ENCODE results near the gene JDP2.

The JDP2 gene

DNA sequence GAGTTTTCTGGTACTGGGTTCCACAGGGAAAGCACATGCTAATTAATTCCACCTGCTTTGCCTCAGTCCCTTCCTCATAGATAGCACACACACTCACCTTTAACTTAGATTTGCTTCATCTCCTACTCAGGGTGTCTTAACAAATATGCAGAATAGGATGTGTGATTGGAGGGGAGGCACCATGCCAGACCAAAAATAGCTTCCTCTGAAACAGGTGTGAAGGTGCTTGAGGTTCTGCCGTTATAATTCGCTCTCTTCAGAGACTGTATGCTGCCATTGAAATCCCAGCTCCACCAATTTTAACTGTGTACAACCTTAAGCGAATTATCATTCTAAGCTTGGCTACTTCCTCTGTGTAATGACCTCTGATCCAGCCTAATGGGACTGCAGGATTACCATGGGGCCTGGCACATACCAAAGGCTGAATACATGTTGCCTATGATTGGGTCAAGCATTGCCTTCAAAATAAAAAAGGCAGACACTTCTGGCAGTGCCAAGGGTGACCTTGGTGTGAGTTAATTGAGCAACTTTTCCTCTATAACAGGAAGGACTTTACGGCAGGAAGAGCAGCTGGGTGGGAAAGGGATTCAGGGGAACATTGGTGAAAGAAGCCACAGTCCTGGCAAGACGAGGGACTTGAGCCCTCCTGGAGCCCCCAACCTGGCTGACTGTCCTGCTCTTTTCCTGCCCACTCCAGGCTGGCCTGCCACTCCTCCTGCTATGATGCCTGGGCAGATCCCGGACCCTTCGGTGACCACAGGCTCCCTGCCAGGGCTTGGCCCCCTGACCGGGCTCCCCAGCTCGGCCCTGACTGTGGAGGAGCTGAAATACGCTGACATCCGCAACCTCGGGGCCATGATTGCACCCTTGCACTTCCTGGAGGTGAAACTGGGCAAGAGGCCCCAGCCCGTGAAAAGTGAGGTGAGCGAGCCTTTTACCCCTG lies 9.7 kb downstream of the JDP2 start:
- TF ChIP-seq ZNF274 (IDR thresholded peaks at IDR 0.05; ENCODE audit: low read depth, low read length), result no peak
- no peak overlapping the region for H3K4me3 ChIP-seq (ENCODE audit: low read length)

DNA sequence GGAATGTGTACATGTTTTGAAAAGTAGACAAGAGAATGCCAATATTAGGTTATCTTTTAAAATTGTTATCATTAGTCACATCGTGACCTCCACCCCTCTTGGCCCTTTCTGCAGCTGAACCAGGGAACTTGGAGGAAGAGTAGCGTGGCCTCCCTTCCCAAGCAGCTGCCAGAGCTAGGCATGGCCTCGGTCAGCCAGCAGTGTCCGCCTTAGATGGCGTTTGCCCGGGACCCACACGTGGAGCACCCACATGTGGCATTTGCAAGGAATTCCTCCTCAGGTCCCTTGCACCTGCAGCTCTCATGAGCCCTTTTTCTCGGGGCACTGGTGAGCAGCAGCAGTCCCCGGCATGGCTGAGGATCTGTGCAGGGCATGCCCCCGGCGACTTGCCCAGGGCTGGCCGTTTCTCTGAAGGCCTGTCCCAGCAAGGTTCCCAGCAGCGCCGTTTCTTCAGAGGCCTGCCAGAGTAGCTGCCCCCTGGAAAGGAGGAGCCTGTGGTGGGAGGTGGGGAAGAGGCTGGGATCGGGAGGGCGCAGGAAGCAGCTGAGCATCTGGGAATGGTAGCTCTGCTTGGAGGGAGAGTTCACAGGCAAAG lies 10.8 kb downstream of the JDP2 start:
- H3K4me3 ChIP-seq (ENCODE audit: low read length), result no peak overlapping the region

DNA sequence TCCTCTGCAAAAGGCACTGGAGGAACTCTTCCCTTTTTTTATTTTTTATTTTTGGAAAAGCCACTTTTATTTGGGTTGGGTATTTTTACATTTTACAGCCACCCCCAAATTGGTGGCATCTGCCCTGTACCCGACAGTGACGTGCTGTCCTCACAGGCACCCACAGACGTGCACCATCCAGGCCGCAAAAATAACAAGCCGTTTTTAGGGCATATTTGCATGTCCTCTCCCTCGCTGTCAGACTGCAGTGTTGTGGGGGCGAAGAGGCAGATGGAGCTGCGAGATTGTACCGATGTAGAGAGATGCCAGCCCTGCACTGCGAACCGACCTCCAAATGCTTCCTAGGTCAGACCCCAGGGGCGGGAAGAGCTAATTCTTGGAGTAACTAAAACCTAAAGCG lies 12.2 kb downstream of the JDP2 start:
- TF ChIP-seq ZNF274 (IDR thresholded peaks at IDR 0.05; ENCODE audit: low read depth, low read length), result no peak
- no peak overlapping the region for H3K4me3 ChIP-seq (ENCODE audit: low read length)

More for the DNA sequence above, 10.8 kb downstream of the JDP2 start:
- TF ChIP-seq ZNF274 (IDR thresholded peaks at IDR 0.05; ENCODE audit: low read depth, low read length), result no peak

DNA sequence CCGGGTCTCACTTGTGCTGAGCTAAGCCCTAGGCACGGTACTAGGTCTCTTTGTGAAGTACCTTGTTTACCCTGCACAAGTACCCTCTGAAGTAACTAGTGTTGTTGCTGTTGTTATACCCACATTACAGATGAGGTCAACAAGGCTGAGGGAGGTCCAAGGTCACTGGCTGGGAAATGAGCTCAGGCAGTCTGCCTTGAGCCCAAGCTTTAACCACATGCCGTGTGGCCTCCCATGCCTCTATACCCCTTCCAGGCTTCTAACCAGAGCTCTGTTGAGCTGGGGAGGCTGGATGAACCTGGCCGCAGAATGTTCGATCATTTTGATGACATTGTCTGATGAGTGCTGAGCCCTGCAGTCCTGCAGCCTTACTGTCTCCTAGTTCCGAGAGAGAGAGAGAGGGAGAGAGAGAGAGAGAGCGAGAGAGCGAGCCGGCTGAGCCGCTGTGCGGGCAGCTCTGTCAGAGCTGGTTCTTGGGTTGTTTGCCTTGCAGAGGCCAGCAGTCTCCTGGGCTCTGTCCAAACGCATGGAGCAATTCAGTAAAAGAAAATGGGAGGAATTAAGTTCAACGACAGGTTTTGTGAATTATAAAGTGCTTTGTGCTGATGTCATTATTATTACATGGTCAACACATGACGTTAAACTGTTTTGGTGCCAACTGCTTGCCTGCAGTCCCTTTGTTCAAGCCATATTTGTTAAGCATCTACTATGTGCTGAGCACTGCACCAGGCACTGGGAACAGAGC lies 13.1 kb downstream of the JDP2 start:
- H3K4me3 ChIP-seq (ENCODE audit: low read length), result no peak overlapping the region
- no peak for TF ChIP-seq ZNF274 (IDR thresholded peaks at IDR 0.05; ENCODE audit: low read depth, low read length)

DNA sequence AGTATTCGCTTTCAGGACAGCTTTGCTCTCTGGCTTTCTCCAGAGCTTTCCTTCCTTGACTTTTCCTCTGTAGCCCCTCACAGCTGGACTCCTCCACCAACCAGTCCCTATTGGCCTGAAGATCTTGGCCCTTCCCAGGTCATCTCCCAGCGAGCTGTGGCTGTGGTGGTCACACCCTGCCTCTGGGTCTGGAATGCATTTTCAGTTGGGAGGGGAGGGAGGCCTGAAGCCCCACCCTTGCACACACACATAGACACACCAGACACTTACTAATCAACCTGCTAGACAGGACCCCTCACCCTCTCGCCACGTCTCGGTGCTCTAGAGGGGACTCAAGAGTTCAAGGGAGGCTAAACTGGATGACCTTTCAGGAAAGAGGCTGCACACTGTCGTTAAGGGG lies 13.9 kb downstream of the JDP2 start:
- TF ChIP-seq ZNF274 (IDR thresholded peaks at IDR 0.05; ENCODE audit: low read depth, low read length), result no peak
- H3K4me3 ChIP-seq (ENCODE audit: low read length), result no peak overlapping the region

DNA sequence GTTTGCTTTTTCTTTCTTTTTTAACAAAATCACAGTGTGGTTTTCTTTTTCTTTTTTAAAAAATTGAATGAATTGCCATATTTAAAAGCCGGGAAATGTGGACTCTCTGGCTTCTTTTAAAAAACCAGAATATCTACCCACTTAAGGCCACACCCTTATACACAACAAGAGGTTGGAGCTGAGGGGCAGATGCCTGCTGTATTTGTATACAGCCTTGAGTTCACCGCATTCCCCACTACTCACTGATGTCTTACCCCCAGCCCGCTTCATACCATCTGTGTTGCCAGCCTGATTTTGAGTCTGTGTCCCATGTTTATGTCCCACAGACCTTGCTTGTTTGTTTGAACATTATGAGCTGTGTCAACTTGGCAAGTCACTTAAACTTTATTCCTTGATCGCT lies 14.3 kb downstream of the JDP2 start:
- TF ChIP-seq ZNF274 (IDR thresholded peaks at IDR 0.05; ENCODE audit: low read depth, low read length), result no peak
- H3K4me3 ChIP-seq (ENCODE audit: low read length), result no peak overlapping the region

DNA sequence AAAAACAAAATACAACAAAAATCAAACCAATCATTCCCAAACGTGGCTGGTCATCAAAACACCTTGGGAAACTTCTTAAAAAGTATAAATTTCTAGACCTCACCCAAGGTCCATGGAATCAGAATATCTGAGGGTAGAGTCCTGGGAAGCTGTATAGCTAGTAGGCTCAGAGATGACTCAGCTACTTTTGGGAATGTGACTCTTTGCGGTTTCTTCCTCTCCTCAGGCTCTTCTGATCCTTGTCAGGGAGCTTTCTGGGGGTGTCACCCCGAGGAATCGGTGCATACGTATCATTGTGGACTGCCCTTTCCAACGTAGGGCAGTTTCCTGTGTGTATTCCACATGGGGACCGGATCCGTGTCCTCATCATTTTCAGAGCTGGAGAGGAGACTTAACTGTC lies 14.8 kb downstream of the JDP2 start:
- no peak overlapping the region for H3K4me3 ChIP-seq (ENCODE audit: low read length)
- no peak for TF ChIP-seq ZNF274 (IDR thresholded peaks at IDR 0.05; ENCODE audit: low read depth, low read length)

DNA sequence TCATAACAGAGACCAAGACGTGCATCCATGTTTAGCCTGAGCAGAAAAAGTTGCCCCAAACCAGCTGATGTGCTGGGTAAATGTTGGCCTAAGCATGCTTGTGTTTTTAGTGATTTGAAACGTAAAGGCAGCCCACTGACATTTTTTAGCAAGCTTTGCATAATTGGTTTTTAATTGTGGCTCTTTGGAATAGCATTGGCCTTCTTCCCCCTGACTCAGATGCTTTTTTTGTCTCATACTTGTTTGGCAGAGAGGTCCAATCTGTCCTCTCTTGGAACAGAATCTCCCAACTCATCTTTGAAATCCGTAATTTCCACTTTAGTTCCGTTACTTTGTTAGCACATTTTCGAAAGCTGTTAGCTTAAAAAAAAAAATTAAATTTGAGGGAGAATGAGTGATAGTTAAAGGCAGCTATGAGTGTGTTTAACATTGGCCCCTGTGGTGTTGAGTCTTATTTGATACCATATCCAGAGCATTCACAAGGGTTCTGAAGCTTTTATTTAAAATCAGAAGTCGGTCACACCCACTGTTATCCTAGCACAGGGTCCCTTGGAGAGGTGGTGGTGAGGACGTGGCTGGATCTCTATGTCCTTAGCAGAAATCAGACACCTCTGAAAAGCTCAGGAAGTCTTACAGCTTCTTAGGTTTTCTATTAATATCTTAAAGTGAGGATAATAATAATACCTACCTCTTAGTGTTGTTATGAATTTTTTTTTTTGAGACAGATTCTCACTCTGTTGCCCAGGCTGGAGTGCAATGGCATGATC lies 15.6 kb downstream of the JDP2 start:
- H3K4me3 ChIP-seq (ENCODE audit: low read length), result no peak overlapping the region
- no peak for TF ChIP-seq ZNF274 (IDR thresholded peaks at IDR 0.05; ENCODE audit: low read depth, low read length)

DNA sequence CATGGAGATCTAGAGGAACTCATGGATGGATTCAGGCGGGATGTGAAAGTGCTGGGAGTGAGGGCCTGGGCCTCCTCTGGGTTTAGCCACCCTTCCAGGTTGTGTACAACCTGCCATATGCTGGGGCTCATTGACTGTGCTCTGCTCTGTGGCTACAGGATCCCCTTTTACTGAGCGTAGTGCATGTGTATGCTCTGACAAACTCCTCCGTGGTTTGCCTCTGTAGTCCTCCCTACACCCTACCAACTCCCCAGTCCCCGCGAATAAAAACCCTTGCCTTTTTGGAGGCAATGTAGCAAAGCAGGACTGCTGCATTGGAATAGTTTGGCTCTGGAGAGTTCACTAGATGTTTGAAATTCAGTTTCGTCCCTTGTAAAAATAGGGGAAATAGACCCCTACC lies 17.4 kb downstream of the JDP2 start:
- H3K4me3 ChIP-seq (ENCODE audit: low read length), result no peak overlapping the region
- no peak for TF ChIP-seq ZNF274 (IDR thresholded peaks at IDR 0.05; ENCODE audit: low read depth, low read length)

DNA sequence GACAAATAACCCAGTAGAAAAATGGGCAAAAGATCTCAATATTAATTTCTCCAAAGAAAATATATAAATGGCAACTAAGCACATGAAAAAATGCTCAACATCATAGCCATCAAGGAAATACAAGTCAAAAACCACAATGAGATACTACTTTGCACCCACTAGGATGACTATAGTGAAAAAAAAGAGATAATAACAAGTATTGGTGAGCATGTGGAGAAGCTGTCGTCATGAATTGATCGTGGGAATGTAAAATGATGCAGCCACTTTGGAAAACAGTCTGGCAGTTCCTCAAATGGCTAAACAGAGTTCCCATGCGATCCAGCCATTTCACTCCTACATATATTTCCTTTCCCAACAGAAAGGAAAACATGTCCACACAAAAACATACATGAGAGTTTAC lies 18.1 kb downstream of the JDP2 start:
- H3K4me3 ChIP-seq (ENCODE audit: low read length), result no peak overlapping the region
- TF ChIP-seq ZNF274 (IDR thresholded peaks at IDR 0.05; ENCODE audit: low read depth, low read length), result no peak

DNA sequence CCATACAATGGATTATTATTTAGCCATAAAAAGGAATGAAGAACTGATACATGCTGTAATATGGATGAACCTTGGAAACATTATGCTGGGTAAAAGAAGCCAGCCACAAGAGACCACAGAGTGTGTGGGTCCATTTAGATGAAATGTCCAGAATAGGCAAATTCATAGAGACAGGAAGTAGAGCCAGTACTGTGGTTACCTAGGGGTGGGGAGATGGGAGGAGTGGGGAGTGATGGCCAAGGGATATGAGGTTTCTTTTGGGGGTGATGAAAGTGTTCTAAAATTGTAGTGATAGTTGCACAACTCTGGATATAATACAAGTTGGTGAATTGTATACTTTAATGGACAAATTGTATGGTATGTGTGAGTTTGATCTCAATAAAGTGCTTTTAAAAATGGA lies 18.6 kb downstream of the JDP2 start:
- TF ChIP-seq ZNF274 (IDR thresholded peaks at IDR 0.05; ENCODE audit: low read depth, low read length), result no peak
- H3K4me3 ChIP-seq (ENCODE audit: low read length), result no peak overlapping the region

DNA sequence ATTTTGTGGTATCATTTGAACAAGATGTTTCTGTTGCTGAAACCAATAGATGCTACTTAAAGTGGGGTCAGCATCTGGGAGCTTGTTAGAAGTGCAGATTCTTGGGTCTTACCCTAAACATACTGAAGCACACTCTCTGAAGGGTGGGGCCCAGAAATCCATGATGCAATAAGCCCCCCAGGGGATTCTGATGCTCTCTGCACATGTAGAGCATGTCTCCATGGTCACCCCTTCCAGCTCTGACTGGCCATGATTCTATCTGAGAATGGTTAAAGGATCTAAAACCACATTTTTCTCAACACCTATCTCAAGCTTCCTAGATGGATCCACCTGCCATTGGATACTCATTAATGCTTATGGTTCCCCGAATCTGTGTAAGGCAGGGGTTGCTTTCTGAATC lies 20.4 kb downstream of the JDP2 start:
- H3K4me3 ChIP-seq (ENCODE audit: low read length), result no peak overlapping the region
- no peak for TF ChIP-seq ZNF274 (IDR thresholded peaks at IDR 0.05; ENCODE audit: low read depth, low read length)

DNA sequence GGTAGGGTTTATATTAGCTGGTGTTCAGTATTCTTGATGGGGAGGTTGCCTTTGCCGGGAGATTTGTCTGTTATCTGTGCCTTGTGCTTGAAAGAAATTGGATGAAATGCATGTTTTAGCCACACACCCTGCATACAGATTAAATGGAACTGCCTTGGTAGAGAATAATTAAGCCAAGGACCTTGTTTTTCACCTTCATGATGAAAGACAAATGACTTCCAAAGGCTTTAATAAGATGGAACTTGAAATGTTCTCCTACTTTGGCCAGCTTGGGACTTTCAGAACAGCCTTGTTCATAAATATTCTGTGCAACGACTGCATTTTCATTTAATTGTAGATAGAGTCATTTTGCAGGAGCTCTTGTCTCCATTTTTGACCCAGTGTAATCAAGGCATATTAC lies 21.2 kb downstream of the JDP2 start:
- TF ChIP-seq ZNF274 (IDR thresholded peaks at IDR 0.05; ENCODE audit: low read depth, low read length), result no peak

DNA sequence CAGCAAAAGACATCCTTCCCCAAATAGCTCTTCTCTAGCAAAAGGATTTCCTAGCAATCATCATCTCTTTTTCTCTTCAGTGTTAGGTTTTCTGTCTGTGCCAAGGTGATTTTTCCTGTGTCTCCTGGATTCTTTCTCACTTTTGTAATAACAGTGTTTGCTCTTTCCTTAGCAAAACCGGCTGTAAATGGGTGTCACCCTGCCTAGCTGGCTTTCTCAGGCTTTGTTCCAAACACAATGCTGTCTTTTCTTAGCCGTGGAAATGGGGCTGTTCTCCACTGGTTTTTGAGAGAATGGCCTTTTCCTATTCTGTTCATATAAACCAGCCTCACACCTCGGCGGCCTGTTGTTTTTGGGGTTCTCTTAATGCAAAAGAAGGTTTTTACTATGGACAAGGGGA lies 21.9 kb downstream of the JDP2 start:
- TF ChIP-seq ZNF274 (IDR thresholded peaks at IDR 0.05; ENCODE audit: low read depth, low read length), result no peak
- H3K4me3 ChIP-seq (ENCODE audit: low read length), result no peak overlapping the region

More for the DNA sequence above, 21.2 kb downstream of the JDP2 start:
- H3K4me3 ChIP-seq (ENCODE audit: low read length), result no peak overlapping the region
